GM12801 (cell line): Measurements from ENCODE around the gene FLNC.

Source experiments
- TF ChIP-seq, protein P1 (sequence below): IDR thresholded peaks from one replicate; pipeline ENCODE4 v1.5.1; 2011; ENCODE audit warnings: control low read depth; ENCODE audit not compliant: insufficient read length; ENCODE audit errors: extremely low read depth

Gene FLNC

DNA sequence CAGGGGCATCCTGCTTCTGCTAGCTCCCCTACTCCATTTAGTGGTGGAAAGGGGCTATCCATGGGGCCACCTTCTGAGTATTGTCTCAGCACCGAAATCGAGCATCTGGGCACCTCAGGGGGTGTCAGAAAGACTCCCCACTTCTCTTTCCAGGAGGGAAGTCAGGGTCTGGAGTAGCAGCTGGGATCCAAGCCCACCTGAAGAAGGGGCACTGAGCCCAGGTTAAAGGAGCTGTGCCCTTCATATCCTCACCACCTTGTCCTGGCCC, 2.6 kb downstream of the FLNC start:
- TF ChIP-seq, protein P1, sequence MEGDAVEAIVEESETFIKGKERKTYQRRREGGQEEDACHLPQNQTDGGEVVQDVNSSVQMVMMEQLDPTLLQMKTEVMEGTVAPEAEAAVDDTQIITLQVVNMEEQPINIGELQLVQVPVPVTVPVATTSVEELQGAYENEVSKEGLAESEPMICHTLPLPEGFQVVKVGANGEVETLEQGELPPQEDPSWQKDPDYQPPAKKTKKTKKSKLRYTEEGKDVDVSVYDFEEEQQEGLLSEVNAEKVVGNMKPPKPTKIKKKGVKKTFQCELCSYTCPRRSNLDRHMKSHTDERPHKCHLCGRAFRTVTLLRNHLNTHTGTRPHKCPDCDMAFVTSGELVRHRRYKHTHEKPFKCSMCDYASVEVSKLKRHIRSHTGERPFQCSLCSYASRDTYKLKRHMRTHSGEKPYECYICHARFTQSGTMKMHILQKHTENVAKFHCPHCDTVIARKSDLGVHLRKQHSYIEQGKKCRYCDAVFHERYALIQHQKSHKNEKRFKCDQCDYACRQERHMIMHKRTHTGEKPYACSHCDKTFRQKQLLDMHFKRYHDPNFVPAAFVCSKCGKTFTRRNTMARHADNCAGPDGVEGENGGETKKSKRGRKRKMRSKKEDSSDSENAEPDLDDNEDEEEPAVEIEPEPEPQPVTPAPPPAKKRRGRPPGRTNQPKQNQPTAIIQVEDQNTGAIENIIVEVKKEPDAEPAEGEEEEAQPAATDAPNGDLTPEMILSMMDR = no peak

DNA sequence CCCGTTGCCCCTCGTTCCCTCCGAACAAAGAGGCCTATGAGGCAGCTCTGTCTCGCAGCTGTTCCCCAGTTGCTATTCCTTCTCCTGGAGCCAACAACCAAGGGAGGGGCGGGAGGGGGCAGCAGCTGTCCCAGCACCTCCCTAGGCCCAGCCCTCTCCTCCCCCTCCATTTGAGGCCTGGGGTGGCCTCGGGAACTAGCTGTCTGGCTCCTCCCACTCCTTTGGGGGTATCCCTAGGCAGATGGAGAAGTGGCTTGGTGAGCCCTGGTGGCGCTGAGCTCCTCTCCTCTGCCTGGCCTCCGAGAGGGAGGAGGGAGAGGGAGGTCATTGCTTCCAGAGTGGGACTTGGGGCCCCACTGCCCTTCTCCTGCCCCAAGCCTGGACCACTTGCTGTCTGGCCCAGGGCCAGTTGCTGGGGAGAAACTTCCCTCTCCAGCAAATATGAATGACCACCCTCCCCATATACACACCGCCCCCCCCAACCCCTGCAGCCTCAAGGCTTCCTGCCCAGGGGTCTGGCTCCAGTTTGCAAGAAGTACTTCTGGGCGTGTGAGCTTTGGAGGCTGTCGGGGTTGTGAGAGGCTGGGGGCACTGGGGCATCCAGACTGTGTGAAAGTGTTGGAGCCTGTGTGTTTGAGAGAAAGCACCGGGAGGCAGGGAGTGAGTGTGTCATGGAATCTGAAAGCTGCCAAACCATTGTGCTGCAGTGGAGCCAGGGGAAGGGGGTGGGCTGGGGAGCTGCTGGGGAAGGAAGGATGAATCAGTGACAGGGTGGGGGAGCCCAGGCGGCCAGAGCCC, 3.1 kb downstream of the FLNC start:
- TF ChIP-seq, protein P1 = no peak

DNA sequence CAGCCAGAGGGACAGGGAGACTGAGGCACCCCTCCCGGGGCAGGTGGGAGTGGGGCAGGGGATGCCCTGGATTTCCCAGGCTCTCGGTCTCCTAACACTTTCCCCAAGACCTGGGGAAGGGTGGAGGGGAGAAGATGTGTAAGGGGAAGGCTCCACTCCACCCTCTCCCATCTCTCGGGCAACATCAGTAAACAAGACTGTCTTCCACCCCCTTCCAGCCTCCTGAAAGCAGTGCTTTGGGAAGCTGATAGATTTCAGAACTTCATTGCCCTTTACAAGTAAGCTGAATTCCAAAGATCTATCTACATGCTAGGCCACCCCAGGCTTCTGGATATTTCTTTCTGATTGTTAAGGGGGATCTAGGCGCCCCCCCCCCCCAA, 3.7 kb downstream of the FLNC start:
- TF ChIP-seq, protein P1 = no peak

DNA sequence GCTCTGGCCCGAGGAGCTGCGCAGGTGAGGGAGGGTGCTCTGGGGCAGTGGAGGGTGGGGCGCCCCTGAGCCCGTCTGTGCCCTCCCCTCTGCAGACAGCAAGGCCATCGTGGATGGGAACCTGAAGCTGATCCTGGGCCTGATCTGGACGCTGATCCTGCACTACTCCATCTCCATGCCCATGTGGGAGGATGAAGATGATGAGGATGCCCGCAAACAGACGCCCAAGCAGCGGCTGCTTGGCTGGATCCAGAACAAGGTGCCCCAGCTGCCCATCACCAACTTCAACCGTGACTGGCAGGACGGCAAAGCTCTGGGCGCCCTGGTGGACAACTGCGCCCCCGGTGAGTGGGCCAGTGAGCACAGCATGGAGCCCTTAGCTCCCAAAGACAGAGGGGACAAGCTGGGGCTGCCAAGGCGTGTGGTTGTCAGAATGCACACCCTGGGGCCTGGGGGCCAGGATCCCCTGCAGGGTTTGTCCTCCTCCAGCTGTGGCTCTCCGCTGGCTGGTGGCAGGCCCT, 5.1 kb downstream of the FLNC start:
- TF ChIP-seq, protein P1 = no peak

DNA sequence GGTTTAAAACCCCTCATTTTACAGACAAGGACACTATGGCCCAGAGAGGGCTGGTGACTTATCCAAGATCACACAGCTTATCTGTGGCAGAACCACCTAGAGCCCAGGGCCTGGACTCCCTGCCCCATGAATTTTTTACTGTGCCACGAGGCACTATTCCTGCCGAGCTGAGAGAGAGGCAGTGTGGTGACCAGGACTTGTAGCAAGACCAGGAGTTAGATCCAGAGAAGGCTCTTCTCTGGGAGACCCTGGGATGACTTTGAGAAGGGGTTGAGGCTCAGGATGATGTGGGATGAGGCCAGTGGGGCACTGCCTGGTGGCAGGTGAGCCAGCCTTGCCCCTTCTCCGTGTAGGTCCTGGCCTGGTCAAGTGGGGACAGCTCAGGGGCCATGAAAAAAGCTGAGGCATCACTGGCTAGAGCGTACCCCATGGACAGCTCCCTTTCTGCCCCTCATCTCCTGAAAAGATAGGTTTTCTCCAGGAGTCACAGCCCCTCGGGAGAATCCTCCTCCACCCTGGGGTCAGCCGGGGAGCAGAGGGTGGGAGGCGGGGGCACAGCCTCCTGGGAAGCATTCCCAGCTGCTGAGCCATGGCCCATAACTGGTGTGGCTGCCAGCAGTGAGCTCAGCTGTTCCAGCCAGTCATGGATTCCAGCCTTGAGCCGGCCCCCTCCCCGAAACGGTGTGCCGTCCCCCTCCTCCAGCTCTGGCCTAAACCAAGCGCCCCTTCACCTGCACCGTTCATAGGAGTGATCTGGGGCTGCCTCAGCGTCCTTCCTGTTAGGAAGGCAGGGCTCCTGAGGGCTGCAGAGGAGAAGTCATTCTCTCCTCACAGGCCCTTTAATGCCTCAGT, 5.8 kb downstream of the FLNC start:
- TF ChIP-seq, protein P1 = no peak

DNA sequence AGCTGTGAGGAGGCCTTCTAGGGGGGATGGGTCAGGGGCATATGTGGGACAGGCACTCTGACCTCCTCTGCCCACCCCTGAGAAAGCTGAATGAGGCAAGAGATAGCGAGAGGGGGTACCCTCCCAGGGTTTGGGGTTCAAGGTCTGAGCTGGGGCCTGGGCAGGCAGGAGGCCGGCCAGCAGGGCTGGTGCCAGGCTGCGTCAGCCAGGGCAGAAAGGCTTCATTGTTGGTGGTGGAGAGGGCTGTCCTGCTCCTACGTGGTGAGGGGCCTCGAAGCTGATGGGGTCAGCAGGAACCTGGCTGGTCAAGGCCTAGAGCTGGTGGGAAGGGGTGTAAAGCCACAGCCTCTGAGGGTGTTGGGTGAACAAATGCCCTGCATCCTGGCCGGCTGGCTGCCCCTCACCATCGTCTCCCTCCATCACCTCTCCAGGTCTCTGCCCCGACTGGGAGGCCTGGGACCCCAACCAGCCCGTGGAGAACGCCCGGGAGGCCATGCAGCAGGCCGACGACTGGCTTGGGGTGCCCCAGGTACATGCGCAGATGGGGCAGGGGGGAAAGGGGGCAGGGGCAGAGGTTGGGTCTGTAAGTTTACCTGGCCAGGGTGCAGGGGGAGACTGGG, 6.6 kb downstream of the FLNC start:
- TF ChIP-seq, protein P1 = no peak

DNA sequence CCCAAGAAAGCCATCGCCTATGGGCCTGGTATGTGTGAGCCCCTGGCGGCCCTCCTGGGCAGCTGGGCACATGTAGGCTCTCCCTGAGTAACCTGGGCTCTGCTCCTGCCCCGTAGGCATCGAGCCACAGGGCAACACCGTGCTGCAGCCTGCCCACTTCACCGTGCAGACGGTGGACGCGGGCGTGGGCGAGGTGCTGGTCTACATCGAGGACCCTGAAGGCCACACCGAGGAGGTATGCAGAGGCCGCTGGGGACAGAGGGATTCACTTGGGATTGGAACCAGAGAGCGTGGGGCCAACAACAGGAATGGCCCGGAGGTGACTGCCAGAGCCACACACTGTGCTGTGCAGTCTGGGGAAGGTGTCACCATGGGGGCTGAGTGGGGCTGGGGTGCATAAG, 7.3 kb downstream of the FLNC start:
- TF ChIP-seq, protein P1 = no peak
